OCI-M2 (cell line): ENCODE measurements around the gene GALK1.
"Not testable (repeated sequence)": the region's sequence is repeated elsewhere in the genome, so short reads cannot be mapped to it uniquely, and the experiment has no call there.

Experiments
- DNase-seq: peaks from one replicate; lab custom pipeline; 2025; ENCODE audit not compliant: unreplicated experiment; lab: John Stamatoyannopoulos, UW

GALK1 gene

GRCh38 chr17:75767881-75768280, 2.9 kb upstream of the GALK1 start:
- DNase-seq: no peak

GRCh38 chr17:75765981-75766380, 989 bp upstream of the GALK1 start:
- DNase-seq: no peak

GRCh38 chr17:75764417-75764710, 628 bp downstream of the GALK1 start:
- no peak for DNase-seq

DNA sequence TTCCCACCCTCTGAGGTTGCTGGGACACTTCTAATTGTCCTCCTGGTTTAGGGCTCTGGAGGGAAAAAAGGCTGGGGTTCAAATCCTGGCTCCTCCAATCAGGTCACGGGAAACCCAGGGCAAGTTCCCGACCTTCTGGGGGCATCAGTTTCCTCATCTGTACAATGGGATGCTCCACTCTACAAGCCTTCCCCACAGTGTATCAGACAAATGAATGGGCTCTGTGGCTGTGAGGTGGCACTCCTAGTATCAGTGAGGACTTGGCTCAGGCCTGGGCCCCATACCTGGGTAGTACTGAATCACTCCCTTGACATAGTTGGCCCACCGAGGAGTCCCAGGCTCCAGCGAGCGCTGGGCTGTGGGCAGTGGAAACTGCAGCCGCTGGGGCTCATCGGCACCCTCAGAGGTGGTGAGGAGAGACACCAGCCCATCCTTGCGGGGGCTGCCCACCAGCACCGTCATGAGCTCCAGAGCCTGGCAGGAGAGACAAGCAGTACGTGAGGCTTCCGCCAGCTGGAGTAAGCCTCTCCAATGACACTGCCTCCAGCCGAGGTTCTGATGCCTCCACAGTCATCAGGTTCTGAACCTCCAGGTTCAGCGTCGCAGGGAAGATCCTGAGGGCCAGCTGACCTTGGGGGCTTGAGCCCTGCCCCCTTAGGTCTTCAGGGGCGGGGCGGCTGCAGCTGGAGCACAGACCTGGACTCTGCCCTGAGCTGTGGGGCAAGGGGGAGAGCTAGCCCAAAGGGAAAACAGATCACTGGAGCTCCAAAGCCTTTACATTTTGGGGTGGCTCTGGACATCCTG, 1.2 kb downstream of the GALK1 start:
- DNase-seq: no peak

DNA sequence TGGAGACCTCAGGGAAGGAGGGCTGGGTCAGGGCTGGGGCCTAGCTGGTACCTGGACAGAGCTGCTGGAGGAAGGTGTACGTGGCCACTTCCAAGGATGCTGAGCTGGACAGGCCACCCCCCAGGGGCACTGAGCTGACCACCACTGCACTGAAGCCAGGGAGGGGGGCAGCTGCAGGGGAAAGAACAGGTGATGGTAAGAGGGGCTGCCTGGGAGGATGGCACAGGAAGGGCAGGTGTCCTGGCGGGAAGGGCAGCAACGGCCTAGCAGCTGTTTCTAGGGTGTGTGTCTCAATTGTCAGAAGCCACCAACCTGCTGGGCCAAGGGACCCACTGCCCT, 1.8 kb downstream of the GALK1 start:
- DNase-seq: no peak

DNA sequence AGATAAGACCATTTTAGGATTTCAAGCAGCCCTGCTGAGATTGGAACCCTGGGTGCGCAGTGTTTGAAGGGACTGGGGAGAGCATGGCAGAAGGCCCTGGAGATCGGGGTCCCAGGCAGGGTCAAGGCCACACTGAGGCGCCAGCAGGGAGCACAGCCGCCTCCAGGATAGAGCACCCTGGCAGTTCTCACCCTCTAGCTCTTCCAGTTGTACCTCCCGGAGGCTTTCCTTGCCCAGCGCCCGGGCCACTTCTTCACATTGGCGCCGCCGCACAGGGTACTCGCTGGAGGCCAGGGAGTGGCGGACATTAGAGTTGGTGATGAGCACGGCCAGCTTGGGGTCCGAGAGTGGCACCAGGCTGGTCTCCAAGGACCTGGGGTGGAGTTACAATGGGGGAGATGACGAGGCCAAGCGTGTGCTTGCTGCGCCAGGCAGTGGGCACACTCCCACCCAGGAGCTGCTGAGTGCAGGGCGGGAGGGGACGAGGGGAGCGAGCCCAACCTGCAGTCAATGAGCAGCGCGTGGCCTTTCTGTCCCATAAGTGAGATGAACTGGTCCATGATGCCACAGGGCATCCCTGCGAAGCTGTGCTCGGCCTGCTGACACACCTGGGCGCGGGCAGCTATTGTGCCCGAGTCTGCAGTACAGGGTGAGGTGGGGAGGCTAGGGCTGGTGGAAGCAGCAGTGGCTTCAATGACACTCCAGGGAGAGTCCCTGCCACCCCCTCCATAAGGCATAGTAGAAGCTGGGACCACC, 2.3 kb downstream of the GALK1 start:
- DNase-seq: no peak

DNA sequence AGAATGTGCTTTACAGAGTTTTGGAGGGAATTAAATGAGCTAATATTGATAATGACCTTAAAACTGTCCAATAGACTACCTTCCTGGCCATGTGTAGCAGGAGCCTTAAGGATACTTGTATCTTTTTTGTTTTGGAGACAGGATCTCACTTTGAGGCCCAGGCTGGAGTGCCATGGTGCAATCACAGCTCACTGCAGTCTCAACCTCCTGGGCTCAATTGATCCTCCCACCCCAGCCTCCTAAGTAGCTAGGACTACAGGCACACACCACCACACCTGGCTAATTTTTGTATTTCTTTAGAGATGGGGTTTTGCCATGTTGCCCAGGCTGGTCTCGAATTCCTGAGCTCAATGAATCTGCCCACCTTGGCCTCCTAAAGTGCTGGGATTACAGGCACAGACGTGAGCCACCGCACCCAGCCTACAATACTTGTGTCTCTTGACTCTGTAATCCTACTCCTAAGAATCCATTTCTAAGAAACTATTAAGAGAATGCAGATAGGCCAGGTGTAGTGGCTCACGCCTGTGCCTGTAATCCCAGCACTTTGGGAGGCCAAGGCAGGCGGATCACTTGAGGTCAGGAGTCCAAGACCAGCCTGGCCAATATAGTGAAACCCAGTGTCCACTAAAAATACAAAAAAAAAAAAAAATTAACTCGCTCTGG, 4.9 kb downstream of the GALK1 start:
- not testable (repeated sequence) for DNase-seq

GRCh38 chr17:75759457-75759856, 5.5 kb downstream of the GALK1 start:
- DNase-seq: no peak

DNA sequence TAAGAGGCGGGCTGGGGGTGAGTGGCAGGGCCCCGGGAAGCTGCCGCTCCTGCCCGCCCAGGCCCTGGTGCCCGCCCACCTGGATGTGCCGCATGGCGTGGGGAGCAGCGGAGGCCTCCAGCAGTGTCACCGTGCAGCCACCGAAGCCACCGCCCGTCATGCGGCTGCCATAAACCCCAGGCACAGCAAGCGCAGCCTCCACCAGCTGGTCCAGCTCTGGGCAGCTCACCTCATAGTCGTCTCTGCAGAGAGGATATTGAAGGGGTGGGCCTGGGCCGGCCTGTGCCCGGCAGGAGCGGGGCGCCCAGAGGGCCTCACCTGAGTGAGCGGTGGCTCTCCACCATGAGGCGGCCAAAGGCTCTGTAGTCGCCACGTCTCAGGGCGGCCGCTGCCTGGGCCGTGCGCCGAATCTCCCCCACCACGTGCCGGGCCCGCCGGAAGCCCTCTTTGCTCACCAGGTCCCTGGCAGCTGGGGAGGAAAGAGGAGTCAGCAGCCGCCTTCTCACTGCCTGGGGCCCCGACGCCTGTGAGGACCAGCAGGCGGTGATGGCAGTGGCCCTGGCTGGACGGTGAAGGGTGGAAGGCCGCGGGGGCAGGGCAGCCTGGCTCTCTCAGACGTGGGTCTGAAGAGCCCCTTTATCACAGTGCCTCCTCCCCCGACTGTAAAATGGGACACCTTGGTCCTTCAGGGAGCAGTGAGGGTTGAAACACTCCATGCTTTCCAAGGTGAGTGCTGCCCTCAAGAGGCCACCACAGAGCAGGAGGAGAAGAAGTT, 6.7 kb downstream of the GALK1 start:
- DNase-seq: no peak

DNA sequence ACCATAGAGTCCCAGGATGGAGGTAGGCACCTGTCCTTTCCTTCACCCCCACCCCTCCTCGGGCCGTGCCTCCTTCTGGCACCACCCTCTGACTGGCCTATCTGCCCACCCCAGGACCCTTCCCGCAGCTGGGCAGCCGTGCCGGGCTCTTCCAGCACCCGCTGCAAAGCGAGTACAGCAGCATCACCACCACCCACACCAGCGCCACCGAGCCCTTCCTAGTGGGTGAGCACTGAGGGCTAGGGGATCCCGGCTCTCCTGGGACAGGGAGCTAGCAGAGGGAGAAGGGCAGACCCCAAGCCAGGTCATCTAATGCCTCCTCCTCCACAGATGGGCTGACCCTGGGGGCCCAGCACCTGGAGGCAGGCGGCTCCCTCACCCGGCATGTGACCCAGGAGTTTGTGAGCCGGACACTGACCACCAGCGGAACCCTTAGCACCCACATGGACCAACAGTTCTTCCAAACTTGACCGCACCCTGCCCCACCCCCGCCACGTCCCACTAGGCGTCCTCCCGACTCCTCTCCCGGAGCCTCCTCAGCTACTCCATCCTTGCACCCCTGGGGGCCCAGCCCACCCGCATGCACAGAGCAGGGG, 7.8 kb downstream of the GALK1 start:
- DNase-seq: no peak

DNA sequence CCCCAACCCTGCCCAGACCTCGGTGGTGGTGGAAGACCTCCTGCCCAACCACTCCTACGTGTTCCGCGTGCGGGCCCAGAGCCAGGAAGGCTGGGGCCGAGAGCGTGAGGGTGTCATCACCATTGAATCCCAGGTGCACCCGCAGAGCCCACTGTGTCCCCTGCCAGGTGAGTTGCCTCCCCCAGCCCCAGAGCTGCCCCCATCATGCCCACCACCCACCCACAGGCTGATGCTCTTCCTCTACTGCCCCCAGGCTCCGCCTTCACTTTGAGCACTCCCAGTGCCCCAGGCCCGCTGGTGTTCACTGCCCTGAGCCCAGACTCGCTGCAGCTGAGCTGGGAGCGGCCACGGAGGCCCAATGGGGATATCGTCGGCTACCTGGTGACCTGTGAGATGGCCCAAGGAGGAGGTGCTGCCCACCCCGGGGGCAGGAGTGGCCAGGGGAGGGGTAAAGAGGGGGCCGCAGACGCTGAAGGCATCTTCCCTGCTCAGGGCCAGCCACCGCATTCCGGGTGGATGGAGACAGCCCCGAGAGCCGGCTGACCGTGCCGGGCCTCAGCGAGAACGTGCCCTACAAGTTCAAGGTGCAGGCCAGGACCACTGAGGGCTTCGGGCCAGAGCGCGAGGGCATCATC, 8.4 kb downstream of the GALK1 start:
- no peak for DNase-seq

- no peak for DNase-seq
These were observed 9.0 kb downstream of the GALK1 start for GRCh38 chr17:75755990-75756389.

DNA sequence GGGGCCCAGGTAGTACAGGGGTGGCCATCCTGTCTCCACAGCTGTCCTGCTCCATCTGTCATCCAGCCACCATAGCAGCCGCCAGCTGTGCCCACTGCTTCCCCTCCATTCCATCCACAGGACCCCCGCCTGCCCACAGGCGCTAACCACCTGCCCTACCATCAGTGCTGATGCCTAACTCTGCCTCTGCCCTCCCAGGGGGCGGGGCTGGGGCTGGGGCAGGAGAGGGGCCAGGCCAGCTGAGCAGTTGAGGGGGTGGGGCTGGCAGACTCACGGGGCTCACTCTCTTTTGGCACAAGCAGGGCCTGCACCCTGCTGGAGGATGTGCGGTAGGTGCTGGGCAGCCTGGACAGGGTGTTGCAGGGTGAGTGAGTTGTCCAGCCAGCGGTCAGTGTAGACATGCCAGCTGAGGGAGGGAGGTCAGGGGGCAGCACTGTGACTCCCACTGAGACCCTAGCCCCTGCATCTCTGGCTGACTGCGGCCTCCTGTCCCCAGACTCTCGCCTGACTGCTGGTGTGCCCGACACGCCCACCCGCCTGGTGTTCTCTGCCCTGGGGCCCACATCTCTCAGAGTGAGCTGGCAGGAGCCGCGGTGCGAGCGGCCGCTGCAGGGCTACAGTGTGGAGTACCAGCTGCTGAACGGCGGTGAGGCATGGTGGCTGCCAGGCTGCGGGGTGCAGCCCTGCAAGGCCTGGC, 9.6 kb downstream of the GALK1 start:
- DNase-seq: no peak

DNA sequence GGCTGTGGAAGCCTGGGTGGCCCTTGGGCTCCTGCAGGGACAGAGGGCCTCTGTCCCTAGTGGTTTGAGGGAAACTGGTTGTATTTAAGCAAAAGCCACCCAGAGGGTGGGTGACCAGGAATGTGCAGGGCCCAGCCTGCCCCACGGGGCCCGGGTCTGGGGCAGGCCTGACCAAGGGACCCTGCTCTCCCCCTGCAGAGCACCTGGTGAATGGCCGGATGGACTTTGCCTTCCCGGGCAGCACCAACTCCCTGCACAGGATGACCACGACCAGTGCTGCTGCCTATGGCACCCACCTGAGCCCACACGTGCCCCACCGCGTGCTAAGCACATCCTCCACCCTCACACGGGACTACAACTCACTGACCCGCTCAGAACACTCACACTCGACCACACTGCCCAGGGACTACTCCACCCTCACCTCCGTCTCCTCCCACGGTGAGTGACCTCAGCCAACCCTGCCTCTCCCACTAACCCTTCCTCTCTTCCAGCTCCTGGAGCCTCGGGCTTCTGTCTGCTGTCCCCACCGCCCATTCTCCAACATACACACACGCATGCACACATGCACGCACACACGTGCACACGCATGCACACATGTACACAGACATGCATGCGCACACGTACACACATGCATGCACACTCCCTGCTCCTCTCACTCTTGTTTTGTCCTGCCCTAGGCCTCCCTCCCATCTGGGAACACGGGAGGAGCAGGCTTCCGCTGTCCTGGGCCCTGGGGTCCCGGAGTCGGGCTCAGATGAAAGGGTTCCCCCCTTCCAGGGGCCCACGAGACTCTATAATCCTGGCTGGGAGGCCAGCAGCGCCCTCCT, 10.4 kb downstream of the GALK1 start:
- DNase-seq: no peak

DNA sequence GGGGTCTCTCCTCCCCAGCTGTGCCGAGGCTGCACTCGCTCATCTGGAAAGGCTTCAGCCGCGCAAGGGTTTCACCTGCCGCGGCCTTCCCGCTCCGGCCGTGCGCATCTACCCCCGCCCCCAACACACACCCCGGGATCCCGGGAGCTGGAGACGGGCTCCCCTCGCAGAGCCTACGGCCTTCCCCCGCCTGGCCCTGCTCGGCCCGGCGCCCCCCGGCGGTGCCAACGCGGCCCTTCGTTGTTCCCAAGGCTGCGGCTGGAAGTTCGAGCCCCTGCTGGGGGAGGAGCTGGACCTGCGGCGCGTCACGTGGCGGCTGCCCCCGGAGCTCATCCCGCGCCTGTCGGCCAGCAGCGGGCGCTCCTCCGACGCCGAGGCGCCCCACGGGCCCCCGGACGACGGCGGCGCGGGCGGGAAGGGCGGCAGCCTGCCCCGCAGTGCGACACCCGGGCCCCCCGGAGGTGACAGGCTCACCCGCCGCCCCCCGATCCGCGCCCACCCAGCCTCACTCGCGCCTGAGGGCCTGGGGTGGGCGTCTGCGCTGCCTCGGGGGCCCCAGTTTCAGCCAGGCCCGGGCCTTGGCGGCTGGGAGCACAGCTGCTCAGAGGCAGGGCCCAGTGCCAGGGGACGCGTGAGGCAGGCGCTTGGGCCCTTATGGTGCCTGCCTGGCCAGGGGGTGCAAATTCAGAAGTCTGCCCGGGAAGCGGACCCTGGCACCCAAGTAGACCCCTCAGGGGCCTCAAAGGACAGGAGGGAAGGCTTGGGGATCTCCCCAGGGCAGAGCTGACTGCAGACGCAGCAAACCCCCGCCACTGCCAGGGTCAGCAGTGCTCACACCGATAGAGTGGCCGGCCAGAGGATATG, 11.2 kb downstream of the GALK1 start:
- no peak for DNase-seq

GRCh38 chr17:75752802-75753513, 12.0 kb downstream of the GALK1 start:
- DNase-seq: no peak

DNA sequence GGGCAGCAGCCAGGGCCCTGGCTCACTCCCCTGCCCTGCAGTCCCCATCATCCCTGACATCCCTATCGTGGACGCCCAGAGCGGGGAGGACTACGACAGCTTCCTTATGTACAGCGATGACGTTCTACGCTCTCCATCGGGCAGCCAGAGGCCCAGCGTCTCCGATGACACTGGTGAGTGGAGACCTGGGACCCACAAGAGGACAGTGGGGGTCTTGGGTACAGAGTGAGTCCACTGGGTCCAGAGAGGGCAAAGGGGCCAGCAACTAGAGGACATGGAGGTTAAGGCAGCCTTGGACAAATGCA, 12.6 kb downstream of the GALK1 start:
- no peak for DNase-seq
